HG02798 (cell line): ENCODE data around the gene FLVCR2.

Experiments
- ATAC-seq: cut with Tn5 transposase; IDR thresholded peaks from one replicate; pipeline ENCODE4 v1.9.1; 2021; ENCODE audit warnings: mild to moderate bottlenecking; ENCODE audit not compliant: unreplicated experiment, poor library complexity

Gene FLVCR2

GRCh38 chr14:75578102-75578785 is at the start of gene FLVCR2:
TSS of gene FLVCR2 (plus strand) at chr14:75578620. CDS start at chr14:75578973, 353 bp downstream.
- peak; percentile 49 for ATAC-seq

- no peak for ATAC-seq
These were observed 47.2 kb upstream of the FLVCR2 start for GRCh38 chr14:75531256-75531655.

- no peak for ATAC-seq
These were observed 46.6 kb upstream of the FLVCR2 start for GRCh38 chr14:75531660-75532317.

- no peak for ATAC-seq
These were observed 44.4 kb upstream of the FLVCR2 start for GRCh38 chr14:75533791-75534555.

- no peak for ATAC-seq
These were observed 43.1 kb upstream of the FLVCR2 start for GRCh38 chr14:75535164-75535898.

- no peak for ATAC-seq
These were observed 41.3 kb upstream of the FLVCR2 start for GRCh38 chr14:75537071-75537470.

GRCh38 chr14:75539162-75539560 is 39.3 kb upstream of the FLVCR2 start:
- ATAC-seq: no peak

GRCh38 chr14:75539561-75540478 is 38.6 kb upstream of the FLVCR2 start:
- ATAC-seq: peak; percentile 72

- no peak for ATAC-seq
These were observed 38.0 kb upstream of the FLVCR2 start for GRCh38 chr14:75540479-75540851.

GRCh38 chr14:75542588-75543091 is 35.8 kb upstream of the FLVCR2 start:
- peak; percentile 62 for ATAC-seq

- no peak for ATAC-seq
These were observed 35.2 kb upstream of the FLVCR2 start for GRCh38 chr14:75543253-75543652.

GRCh38 chr14:75543786-75544185 is 34.6 kb upstream of the FLVCR2 start:
- no peak for ATAC-seq

- ATAC-seq: no peak
These were observed 32.5 kb upstream of the FLVCR2 start for GRCh38 chr14:75545907-75546306.

- no peak for ATAC-seq
These were observed 30.7 kb upstream of the FLVCR2 start for GRCh38 chr14:75547552-75548250.

- no peak for ATAC-seq
These were observed 29.9 kb upstream of the FLVCR2 start for GRCh38 chr14:75548544-75548943.

GRCh38 chr14:75549169-75549568 is 29.3 kb upstream of the FLVCR2 start:
- peak; percentile 65 for ATAC-seq

- ATAC-seq: no peak
These were observed 27.4 kb upstream of the FLVCR2 start for GRCh38 chr14:75551021-75551420.

- ATAC-seq: no peak
These were observed 25.3 kb upstream of the FLVCR2 start for GRCh38 chr14:75553157-75553556.
